ENCODE data around the gene TLE6.

The TLE6 gene

DNA sequence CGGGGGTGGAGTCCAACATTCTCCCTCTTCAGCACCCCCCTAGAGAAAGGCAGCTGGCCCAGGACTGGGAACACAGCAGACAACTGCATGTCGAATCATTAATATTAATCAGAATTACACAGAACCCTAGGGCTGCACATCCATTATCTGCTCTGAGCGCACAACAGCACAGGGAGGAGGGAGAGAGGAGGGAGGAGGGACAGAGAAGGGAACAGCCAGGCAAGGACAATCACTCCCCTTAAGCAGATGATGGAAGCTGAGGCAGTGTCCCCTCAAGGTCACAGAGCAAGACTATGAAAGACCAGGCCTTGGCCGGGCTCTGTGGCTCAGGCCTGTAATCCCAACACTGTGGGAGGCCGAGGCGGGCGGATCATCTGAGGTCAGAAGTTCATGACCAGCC, 25.7 kb downstream of the TLE6 start:
- Histone ChIP-seq H3K9me3 (no peaks in the 10 kb centered on the region), H3K4me3 (ENCODE audit: low read depth, low read length) (no peak overlapping the region), H3K36me3 (no peaks in the 10 kb centered on the region), H3K27me3 (no peaks in the 10 kb centered on the region), H3K4me1 (peaks cover 5% of the 10 kb centered on the region)
- no peak for TF ChIP-seq CTCF (IDR thresholded peaks at IDR 0.05; ENCODE audit: low read depth, low read length)
- peak; percentile 49 for DNase-seq

- no peak for TF ChIP-seq CTCF (IDR thresholded peaks at IDR 0.05; ENCODE audit: low read depth, low read length)
- peaks cover 5% of the 10 kb centered on the region for H3K4me1 ChIP-seq
- no peak for DNase-seq
- H3K9me3 ChIP-seq, result no peaks in the 10 kb centered on the region
- no peaks in the 10 kb centered on the region for H3K36me3 ChIP-seq
- no peak overlapping the region for H3K4me3 ChIP-seq (ENCODE audit: low read depth, low read length)
- no peaks in the 10 kb centered on the region for H3K27me3 ChIP-seq
These were observed 27.2 kb downstream of the TLE6 start for GRCh38 chr19:3004522-3004921.

- no peaks in the 10 kb centered on the region for H3K9me3 ChIP-seq
- H3K4me1 ChIP-seq, result peaks cover 5% of the 10 kb centered on the region
- H3K4me3 ChIP-seq (ENCODE audit: low read depth, low read length), result peak overlapping the region; percentile 14; the same call in 1 of the 2 replicates
- no peak for TF ChIP-seq CTCF (IDR thresholded peaks at IDR 0.05; ENCODE audit: low read depth, low read length)
- peak; percentile 74 for DNase-seq
- no peaks in the 10 kb centered on the region for H3K36me3 ChIP-seq
- no peaks in the 10 kb centered on the region for H3K27me3 ChIP-seq
These were observed 28.0 kb downstream of the TLE6 start for GRCh38 chr19:3005345-3005744.

DNA sequence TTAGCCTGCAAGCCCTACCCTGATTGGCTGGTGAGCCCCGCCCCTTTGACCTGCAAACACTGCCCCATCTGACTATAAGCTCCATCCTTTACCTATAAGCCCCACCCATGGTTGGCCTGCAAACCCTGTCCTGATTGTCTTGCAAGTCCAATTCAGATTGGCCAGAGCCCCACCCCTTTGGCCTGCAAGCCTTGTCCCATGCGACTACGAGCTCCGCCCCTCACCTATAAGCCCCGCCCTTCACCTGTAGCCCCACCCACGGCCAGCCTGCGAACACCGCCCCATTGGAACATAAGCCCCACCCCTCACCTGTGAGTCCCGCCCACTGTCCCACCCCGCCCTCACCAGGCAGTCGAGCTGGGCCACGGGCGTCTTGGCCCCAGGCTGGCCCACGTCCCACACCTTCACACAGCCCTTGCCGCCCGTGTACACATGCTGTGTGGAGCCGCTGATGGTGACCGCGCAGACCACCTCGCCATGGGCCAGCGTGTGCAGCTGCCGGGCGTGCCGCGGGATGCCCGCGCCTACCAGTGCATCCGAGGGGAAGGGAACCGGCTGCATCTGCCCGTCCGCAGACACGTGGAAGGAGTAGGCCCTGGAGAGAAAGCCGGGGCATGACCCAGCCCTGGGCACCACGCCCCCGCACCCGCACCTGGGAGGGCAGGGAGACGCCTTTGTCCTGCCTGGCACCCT, 28.9 kb downstream of the TLE6 start:
- Histone ChIP-seq H3K4me1 (peaks cover 5% of the 10 kb centered on the region), H3K27me3 (no peaks in the 10 kb centered on the region), H3K9me3 (no peaks in the 10 kb centered on the region), H3K4me3 (ENCODE audit: low read depth, low read length) (no peak overlapping the region), H3K36me3 (no peaks in the 10 kb centered on the region)
- no peak for TF ChIP-seq CTCF (IDR thresholded peaks at IDR 0.05; ENCODE audit: low read depth, low read length)
- DNase-seq, result no peak

- Histone ChIP-seq H3K36me3 (no peaks in the 10 kb centered on the region), H3K9me3 (no peaks in the 10 kb centered on the region), H3K4me1 (peaks cover 5% of the 10 kb centered on the region), H3K27me3 (no peaks in the 10 kb centered on the region), H3K4me3 (ENCODE audit: low read depth, low read length) (no peak overlapping the region)
- no peak for TF ChIP-seq CTCF (IDR thresholded peaks at IDR 0.05; ENCODE audit: low read depth, low read length)
- DNase-seq, result no peak
These were observed 30.6 kb downstream of the TLE6 start for GRCh38 chr19:3007975-3008374.

- no peak for DNase-seq
- H3K4me1 ChIP-seq, result peaks cover 5% of the 10 kb centered on the region
- no peak for TF ChIP-seq CTCF (IDR thresholded peaks at IDR 0.05; ENCODE audit: low read depth, low read length)
- no peaks in the 10 kb centered on the region for H3K36me3 ChIP-seq
- no peaks in the 10 kb centered on the region for H3K27me3 ChIP-seq
- no peak overlapping the region for H3K4me3 ChIP-seq (ENCODE audit: low read depth, low read length)
- H3K9me3 ChIP-seq, result no peaks in the 10 kb centered on the region
These were observed 31.6 kb downstream of the TLE6 start for GRCh38 chr19:3008994-3009393.

All from BE2C (cell line).